GM18526 (cell line): ENCODE data around the gene WDR27.

Experiments used
- POLR2A ChIP-seq: IDR thresholded peaks from 3 replicates; pipeline ENCODE4 v1.6.1; 2011; ENCODE audit not compliant: insufficient read length; ENCODE audit errors: extremely low read depth

WDR27 gene

DNA sequence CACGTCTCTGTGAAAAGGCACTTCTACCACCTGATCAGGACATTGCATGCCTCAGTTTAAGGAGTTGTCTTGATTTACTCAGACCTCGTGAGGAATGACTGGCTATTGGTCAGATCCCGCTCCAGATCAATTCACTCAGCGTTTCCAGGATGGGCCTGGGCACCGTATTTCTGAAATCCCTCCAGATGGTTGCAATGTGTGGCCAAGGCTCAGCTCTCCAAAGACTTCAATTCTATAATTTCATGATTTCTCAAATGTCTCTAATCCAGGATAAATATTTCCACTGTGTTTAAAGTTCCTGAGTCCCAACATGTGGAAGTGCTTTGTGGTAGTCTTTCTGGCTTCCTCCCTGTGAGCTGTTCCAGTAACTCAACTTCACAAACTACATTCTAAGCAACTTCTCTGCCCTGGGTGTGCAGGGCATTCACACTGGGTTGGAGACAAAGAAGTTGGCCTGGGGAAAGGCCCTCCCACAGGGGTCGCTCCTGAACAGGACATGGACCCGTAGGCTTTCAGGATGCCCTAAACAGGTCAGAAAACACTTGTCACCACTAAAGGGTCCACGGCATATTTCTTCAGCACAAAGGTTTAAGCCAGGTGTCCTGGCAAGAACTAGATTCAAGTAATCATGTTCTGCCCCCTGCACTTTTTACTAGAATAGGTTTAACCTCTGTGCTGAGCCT is 212.1 kb downstream of the WDR27 start:
- TF ChIP-seq POLR2A, result no peak

DNA sequence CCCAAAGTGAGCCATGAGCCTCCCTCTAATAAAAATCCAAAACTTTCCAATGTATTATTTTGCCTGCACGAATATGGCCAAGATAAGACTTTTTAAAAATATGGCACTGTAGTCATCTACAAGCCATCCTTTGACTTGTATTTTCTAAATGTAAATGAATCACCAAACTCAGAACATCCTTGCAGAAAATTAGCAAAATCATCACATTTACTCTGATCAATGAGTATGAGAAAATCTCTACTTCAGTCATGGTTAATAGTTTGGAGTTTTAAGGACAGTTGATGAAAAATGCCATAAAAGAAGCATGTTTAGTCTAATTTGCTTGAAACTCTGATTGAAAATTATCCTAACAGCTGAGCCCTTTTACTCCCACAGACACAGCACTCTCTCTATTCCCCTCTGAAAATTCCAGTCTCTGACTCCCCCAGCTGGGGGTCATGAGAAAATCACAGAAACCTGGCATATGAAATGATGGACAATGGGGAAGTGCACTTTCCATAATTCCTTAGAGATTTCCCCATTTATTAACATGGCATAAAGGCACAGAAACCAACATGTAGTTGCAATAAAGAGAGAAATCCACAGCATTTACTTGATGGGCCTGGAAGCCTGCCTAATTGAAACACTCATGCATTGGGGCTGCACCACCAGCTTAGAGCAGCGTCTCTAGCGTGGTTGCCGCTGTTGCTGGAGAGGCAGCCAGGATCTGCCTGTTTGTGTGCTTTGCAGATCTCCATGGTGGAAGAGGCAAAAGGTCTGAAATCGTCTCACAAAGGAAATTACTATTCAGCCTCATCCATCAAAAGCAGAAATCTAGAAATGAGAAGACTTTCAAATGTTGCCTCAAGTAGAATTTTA is 214.0 kb downstream of the WDR27 start:
- TF ChIP-seq POLR2A, result no peak

DNA sequence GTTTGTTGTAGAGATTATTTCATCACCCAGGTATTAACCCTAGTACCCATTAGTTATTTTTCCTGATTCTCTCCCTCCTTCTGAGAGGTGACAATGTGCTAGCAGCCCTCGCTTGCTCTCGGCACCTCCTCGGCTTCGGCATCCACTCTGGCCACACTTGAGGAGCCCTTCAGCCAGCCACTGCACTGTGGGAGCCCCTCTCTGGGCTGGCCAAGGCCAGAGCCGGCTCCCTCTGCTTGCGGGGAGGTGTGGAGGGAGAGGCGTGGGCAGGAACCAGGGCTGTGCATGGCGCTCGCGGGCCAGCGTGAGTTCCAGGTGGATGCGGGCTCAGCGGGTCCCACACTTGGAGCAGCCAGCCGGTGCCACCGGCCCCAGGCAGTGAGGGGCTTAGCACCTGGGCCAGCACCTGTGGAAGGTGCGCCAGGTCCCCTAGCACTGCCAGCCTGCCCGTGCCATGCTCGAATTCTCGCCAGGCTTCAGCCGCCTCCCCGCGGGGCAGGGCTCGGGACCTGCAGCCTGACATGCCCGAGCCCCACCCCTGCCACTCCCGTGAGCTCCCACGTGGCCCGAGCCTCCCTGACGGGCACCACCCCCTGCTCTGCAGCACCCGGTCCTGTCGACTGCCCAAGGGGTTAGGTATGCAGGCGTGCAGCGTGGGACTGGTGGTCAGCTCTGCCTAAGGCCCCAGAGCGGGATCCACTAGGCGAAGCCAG is 221.9 kb downstream of the WDR27 start:
- no peak for TF ChIP-seq POLR2A

DNA sequence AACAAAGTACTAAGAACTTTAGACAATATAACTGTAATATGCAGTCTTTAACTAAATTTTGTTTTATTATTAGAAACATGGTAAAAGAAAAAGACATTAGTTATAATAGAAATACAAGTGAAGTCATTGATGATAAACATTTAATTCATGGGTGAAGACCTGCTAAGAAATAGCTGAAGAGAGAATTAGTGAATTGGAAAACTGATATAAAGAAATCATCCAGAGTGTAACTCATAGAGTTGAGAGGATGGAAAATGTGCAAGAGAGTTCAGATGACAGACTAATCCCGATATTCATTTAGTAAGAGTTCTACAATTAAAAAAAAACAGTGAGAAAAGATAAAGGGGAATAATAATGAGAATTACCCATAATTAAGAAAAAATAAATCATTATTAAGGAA is 227.5 kb downstream of the WDR27 start:
- TF ChIP-seq POLR2A, result no peak

DNA sequence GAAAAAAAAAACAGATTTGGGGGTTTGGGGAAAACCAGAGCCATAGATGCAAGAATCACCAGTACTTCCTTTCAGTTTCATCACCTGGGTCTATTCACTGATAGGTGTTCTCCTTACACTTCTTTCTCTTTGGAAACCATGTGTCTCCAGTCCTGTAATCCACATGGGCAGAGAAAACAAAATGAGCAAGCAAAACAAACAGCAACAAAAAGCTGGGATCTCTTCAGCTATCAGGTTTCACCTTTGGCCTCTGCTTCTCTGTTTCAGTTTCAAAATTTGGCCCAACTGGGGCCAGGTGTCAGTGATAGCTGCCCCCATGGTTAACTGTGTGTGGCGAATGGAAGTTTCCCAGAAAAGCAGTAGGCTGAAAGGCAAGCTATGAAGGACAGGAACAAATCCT is 228.2 kb downstream of the WDR27 start:
- TF ChIP-seq POLR2A, result no peak

DNA sequence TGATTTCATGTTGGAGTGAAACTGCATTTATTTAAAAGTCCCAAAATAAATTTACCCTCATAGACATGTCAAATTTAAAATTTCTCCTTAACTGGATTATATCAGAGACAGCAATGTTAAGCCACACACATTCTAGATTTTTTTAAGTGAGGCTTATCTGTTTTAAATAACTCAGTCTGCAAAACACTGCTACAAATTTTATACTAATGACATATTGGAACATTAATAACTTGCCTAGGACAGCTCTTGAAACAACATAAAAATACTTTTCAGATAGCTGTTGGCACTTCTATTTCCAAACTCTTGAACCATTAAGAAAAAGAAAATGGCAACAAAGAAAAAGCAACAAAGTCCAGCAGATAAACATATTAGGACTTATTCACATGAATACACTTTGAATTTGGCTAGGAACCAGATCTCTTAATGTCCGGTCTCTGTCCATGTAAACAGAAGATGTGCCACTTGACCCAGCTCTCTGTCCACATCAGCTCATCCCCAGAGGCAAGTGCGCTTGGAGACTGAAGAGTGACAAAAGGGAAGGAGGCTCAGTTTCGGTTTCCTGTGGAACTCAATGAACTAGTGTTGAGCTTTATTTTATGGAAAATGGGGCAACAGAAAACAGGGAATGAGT is 228.9 kb downstream of the WDR27 start:
- no peak for TF ChIP-seq POLR2A

DNA sequence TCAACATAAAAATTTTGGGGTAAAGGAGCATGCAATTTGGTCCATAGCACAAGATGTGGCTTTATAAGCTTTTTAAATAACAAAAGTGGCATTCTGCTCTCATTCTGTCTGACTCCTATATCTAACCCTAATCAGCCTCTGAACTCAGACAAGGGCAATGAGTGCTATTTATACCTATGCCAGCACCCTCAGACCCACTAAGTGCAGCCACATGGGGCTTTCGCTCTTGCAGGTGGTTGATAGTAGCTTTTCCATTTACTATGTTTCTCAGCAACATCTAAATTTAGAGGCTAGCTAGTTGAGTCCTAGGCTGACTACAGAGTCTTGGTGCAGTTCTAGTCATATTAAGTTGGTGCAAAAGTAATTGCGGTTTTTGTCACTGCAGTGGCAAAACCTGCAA is 231.0 kb downstream of the WDR27 start:
- TF ChIP-seq POLR2A, result no peak

DNA sequence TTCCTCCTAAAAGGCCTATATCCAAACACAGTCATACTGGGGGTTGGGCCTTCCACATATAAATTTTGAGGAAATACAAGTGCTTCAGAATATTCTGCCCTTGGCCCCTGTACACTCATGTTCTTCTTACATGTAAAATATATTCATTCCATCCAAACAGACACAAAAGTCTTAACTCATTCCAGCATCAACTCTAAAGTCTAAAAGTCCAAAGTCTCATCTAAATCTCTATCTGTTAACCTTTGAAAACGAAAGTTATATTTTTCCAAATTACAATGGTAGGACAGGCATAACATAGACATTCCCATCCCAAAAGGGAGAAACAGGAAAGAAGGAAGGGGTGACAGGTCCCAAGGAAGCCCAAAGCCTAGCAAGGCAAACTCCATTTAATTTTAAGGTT is 232.8 kb downstream of the WDR27 start:
- no peak for TF ChIP-seq POLR2A

DNA sequence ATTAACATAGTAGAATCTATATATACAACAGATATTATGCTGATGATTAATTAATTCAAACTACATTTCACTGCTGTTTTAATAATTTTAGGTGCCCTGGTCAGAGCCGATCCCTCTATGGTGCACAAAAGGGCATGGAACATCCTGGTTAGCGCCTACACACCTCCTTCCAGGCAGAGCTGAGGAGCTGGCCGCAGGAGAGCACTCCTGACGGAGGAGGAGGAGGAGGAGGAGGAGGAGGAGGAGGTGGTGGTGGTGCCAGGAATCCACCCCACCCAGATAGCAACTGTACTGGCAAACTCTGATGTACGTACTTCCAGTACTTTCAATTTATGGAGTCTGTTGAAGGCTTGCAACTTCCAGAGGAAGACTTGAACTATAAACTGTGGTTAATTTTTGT is 244.1 kb downstream of the WDR27 start:
- no peak for TF ChIP-seq POLR2A

DNA sequence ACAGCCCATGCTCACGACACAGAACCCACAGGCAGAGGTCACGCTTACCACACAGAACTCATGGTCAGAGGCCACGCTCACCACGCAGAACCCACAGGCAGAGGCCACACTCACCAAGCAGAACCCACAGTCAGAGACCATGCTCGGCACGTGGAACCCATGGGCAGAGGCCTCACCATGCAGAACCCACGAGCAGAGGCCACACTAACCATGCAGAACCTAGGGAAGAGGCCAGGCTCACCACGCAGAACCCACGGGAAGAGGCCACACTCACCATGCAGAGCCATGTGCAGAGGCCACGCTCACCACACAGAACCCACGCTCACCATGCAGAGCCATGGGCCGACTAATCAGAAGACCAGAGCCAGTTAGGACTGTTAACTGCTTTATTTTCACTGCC is 245.0 kb downstream of the WDR27 start:
- no peak for TF ChIP-seq POLR2A

DNA sequence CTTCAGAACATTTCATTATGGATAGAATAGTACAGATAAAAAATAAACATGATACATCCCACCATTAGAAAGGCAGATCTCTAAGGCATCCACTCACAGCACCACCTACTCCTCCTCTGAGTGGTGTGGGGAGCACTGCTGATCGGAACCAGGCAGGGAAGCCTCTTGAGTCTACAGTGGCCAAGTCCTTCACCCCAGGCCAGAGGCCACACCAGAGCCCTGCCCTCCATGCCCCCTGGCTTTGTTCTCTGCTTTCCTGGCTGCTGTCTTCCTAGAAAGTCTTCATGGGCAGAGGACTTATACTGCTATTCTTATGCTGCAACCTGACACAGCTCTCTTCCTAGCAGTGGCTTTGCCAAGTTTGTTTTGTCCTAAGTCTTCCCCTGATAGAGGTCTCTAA is 246.4 kb downstream of the WDR27 start:
- TF ChIP-seq POLR2A, result no peak

DNA sequence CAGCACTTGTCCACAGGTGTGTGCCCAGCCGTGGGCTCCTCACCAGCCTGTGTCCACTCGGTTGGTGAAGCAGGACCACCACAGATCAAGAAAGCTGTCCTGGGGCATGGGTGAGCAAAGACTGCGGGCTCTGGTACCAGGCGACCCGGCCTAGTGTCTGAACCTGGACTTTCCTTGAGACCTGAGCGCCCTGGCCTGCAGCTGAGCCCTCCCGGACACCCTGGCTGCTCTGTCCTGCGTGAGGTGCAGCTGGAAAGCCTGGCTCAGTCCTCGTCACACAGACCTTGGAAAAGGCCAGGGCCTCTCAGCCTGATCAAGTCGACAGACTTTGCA is 247.0 kb downstream of the WDR27 start:
- no peak for TF ChIP-seq POLR2A

DNA sequence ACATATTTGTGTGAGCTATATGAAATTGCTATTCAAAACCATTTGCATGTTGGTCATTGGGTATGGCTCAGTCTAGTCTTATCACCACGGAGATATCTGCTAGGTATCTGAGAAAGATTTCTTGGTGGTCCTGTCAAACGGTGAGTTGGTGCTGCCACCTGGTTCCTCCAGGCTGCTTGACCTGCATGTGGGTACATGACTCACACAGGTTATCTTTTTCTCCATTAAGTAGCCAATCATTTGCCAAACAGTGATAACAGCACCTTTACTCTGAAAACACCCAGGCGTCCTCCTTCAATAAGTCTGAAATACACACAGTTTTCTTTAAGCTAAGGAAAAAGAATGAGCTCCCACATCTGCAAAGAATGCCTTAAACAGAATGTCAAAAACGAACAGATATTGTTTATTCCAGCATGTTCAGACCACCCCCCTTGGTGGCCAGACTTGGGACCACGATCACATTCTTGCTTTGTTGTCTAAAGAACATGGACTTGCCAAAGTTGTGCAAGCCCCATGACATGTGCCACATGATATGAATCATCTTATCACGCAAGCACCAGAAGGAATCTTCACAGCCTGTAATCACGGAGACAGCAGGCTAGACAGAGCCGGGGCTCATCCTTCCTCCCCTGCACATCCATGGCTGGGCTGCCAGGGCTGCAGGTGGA is 247.5 kb downstream of the WDR27 start:
- no peak for TF ChIP-seq POLR2A

DNA sequence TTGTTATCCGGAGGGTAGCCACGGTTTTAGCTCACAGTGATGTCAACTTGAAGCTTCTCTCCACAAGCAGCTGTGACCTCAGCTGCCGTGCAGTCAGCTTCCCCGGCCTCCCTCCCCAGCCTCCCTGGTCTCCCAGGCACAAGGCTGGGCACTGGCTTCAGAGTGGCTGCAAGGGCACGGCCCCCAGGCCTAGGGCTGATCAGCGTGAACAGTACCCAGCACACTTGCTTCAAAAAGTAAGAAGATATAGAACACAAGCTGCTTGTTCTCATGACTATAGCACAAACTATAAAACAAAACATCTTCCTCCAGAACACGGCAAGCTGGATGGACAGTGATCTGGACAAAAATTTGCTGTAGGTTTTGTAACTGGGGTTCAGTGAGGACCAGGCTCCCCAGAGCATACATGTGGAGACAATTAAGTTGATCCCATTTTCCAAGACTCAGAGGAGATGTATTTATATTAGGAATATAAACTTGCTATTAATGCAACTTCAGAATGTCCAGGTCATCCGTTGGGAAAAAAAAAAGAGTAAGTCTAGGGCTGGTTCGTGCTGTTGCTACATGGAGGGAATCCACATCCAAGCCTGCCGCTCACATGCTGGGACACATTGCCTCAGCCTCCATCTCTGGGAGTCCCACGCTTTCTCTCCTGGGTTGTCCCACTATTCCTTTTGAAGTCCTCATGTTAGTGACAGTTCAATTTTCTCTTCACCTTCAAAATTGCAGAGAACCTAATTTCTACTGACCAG is 248.8 kb downstream of the WDR27 start:
- no peak for TF ChIP-seq POLR2A

DNA sequence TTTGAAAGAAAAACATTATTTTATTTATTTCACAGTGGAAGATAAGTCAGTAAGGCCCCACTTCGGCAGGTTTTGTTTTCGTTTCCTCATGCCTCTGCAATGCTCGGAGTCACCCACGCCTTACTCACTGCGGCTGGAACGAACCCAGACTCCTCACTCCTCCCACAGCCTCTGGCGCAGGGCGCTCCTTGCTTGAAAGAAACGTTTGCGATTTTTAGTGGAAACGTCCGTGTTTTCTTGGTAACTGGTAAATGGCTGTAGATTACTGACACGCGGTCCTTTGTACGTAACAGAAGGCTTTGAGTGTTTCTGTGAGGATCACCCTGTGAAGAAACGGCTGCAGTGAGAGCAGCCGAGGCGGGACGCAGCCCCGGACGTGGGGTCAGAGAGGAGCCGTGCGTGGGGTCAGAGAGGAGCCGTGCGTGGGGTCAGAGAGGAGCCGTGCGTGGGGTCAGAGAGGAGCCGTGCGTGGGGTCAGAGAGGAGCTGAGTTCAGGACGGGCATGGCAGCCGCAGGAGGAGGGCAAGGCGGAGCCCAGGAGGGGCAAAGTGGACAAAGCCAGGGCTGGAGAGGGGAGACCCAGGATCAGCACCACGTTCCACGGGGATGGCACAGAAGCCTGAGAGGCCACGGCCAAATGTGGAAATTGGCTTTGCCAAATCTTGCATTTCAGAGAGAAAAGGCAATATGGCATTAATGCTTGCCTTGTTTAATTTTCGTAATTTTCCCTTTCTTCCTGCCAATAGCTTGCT is 249.5 kb downstream of the WDR27 start:
- no peak for TF ChIP-seq POLR2A
